NCI-H1694 treated with DMSO at 0.1 percent for 48 hours (cell line): Measurements from ENCODE around the gene DHPS.

Experiments used
- DNase-seq: peaks from one replicate; lab custom pipeline; 2025; lab: John Stamatoyannopoulos, UW

DHPS gene

DNA sequence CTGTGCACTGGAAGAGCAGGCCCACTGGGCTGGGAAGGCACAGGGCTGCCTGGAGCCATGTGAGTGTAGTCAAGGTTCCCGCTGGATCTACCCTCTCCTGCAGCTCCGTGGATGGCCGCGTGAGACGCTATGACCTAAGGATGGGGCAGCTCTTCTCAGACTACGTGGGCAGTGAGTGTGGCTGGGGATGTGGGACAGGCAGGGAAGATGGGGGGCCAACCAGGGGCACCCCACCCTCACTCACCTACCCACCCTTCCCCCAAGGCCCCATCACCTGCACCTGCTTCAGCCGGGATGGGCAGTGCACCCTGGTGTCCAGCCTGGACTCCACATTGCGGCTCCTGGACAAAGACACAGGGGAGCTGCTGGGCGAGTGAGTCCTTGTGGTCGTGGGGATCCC is 8.9 kb downstream of the DHPS start:
- DNase-seq = peak; percentile 5

DNA sequence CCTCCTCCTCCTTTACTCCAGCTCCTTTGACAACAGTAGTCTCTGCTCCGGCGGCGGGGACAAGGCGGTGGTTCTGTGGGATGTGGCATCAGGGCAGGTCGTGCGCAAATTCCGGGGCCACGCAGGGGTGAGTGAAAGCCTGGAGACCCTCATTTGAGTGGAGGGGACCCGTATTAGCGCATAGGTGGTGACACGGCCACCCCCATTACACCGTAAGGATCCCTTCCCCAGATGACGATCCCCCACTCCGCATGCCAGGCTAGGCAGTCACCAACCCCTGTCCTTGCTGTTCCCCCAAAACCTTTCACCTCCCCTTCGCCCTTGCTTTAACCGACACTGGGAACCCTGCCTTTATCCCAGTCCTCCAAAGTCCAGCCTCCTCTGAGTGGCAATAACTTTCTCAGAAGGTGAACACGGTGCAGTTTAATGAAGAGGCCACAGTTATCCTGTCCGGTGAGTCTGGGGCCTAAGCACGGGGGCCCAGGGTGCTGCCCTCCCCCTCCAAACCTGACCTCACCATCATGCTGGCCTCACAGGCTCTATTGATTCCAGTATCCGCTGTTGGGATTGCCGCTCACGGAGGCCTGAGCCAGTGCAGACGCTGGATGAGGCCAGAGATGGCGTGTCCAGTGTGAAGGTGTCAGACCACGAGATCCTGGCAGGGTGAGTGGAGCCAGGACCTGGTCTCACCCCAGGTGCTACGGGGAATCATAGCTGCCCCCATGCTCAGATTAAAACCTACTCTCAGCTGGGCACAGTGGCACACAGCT is 11.3 kb downstream of the DHPS start:
- DNase-seq = no peak

DNA sequence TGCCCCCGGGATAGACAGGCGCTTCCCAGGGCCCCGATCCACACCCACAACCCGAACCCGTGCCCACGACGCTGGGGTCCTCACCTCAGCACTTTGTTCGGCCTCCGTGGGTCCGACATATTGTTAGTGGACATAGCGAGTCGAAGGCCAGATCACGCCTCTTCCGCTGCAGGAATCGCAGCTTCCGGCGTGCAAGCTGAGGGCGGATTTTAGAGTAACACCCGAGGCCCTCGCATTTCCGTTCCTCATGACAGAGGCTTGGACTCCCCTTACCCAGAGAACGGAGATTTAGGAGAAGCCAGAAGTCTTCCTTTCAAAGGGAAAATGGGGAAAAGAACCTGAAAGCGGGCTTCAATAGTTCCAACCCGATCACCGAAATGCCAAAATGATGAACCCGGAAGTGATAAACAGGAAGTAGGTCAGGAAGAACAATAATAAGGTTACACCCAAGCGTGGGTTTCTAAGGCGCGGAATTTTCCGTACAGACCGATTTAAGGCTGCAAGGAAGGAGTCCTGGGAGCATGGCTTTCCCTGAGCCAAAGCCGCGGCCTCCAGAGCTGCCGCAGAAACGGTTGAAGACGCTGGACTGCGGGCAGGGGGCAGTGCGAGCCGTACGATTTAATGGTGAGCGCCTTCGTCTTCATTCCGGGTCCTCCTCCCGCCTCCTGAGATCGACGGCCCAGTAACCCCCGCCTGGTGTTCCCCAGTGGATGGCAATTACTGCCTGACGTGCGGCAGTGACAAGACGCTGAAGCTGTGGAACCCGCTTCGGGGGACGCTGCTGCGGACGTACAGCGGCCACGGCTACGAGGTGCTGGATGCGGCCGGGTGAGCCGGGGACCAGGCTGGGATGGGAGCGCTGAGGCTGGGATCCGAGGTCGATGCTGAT is 12.2 kb downstream of the DHPS start:
- peak; percentile 62 for DNase-seq

DNA sequence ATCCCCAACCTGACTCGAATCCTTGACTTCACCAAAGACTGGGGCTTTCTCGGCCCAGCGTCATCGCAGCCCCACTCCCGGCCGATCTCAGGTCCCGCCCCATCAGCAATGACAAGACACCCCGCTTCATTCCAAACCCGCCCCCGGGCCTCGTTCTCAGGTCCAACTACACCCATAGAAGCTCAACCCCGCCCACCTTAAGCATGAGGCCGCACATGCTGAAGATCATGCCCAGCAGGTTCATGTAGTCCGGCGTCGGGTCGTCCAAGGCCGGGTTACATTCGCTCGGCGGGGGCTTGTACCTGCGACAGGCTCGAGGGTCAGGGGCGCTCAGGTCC is 12.8 kb downstream of the DHPS start:
- DNase-seq = no peak

DNA sequence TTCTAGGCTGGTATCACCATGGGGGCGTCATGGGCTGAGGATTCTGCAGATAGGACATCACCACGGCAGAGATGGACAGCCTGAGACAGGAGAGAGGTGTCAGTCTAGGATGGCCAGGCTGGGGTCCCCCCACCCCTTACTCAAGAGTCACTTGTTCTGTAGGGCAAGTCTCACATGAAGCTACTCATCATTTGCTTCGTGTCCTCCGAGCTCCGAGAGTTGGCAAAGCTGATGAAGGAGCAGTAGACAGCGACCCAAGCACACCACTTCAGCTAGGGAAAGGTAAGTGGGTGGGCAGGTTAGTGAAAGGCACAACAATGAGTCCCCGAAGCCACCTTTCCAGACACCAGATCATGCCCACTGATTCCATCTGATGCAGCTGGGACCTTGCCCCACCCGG is 13.3 kb downstream of the DHPS start:
- DNase-seq = no peak

DNA sequence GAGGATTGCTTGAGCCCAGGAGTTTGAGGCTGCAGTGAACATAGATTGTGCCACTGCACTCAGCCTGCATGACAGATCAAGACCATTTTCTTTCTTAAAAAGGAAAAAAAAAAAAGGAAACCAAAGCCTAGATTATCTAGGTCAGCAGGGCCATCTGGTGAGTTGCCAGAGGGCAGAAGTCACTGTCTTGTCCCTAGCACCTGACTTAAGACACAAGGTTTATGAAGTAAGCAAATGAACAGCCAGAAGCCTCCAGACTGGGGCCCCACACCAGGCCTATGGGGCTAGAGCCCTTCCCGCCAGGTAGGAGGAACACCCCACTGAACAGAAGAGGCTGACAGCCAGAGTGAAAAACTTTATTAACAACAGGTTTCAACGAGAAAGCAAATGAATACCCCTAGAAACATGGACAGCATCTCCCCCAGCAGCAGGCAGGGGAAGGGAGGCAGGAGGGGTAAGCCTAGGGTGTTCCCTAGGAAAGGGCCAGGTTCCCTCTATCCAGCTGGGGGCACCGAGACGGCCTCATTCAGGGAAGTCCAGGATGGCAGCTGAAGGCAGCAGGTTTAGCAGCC is 13.9 kb downstream of the DHPS start:
- DNase-seq = no peak

DNA sequence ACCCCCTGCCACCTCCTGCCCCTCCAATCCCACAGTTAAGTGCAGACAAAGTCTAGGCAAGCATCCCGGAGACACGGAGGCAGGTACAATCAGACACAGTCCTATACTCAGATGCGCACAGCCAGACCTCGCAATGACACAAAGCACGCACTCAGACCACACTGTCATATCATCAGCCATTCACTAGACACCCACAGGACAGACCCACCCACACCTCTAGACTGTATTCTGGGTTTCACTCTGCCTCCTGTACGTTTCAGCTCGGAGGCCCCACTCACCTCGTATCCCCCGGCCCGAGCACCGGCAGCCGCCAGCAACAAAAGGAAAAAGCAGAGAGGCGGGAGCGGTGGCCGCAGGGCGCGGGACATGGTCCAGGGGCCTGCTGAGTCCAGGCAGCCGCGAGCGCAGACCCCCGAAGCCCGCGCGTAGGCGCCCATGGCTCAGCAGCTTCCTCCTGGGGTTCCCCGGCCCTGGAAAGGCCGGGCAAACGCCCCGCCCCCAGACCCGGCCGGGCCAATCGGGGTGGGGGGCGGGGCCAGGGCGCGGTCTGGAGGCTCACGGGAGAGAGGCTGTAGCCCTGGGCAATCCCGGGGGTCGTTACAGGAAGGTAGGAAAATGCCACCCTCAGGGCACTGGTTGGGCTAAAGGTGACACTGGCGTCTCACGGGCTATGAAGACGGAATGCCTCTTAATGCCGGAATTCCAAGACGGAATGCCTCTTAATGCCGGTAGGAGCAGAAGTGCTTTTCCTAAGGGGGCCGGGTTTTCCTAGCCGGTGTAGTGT is 15.2 kb downstream of the DHPS start, which contains the start of the genes MAN2B1 and WDR83:
MAN2B1 (minus strand) TSS at position 478 of the 784 bp plus-strand sequence; CDS start at position 437, 41 bp downstream.
WDR83 (plus strand) TSS at position 543 of the 784 bp plus-strand sequence. CDS start 2,984 bp downstream, outside the sequence.
- DNase-seq = peak; percentile 21

DNA sequence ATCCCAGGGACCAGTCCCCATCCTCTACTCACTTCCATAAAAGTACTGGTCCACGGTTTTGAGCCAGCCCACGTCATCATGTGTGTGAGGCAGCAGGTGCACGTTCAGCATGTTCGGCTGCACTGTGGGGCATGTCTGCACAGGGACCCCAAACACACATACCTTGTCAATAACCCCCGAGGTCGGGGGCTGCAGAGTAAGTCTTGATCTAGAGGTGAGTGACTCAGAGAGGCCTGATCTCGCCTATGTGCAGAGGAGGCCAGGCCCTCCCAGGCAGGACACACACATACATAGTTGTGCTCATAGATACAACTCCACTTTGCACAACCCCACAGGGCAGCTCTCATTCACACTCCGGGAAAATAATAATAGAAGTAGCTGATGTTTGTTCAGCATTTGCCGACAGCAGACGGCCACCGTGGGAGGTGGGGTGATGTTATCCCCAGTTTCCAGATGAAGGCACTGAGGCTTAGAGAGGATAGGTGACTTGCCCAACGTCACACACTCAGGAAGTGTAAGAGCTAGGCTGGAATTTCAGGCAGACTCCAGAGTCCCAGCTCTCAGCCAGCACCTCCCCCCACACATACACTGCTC is 15.9 kb downstream of the DHPS start:
- DNase-seq = no peak

DNA sequence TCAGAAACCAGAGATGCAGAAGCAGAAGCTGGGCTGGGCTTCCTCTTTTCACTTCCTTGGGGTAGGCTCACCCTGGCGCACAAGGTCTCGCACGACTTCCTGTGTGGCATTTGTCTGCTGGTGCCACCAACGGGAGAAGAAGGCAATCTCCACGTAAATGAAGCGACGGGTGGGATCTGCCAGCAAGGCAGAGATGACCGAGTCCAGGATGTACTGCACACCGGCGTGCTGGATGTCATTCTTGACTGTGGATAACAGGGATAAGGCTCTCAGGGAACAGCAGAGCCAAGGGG is 16.5 kb downstream of the DHPS start:
- DNase-seq = no peak

DNA sequence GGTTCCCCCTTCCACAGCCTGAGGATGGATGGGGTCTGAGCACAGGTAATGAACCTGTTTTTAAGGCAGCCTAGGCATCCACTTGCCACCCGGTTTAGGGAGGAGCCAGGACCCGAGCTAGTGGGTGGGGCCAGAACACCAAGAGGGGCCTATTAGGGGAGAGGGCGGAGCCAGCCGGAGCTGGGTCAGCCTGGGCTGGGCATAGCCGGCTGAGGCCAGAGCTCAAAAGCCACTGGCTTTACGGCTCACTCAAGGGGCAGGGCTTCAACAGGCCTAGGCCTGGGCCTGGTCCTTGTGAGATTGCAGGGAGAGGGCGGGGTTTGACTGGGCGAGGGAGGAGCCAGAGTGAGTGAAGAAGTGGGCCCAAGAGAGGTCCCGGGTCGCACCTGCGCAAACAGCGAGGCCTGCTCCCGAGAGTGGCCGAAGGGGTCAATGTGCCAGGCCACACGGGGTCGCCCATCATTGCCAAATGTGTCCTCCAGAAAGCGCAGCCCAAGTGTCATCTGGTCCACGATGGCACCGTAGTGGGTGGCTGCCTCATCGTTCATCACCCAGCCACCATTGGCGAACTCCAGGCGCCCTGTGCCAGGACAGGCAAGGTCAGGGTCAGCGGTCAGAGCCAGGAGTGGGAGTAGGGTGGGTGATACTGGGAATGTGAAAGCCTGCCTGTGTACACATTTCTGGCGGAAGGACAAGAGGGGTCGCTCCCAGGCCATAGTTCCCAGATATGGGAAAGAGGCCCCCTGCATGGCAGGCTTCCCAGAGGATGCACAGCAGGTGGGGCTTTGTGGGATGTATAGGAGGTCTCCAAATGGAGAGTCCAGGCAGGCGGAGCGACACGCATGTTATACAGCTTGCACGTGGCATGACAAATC is 17.0 kb downstream of the DHPS start:
- DNase-seq = no peak

DNA sequence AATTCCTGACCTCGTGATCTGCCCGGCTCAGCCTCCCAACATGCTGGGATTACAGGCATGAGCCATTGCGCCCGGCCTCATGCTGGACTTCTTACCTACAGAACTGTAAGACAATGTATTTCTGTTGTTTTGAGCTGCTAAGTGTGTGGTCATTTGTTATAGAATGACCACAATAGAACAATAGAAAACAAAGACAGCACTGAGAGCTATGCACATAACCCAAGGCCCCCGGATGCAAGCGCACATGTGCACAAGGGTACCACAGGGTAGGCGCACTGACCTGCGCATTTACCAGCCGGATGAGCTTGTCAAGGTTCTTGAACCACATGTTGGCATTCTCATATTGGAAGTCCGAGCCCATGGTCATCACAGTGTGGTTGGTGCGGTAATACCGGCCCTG is 20.7 kb downstream of the DHPS start:
- no peak for DNase-seq

DNA sequence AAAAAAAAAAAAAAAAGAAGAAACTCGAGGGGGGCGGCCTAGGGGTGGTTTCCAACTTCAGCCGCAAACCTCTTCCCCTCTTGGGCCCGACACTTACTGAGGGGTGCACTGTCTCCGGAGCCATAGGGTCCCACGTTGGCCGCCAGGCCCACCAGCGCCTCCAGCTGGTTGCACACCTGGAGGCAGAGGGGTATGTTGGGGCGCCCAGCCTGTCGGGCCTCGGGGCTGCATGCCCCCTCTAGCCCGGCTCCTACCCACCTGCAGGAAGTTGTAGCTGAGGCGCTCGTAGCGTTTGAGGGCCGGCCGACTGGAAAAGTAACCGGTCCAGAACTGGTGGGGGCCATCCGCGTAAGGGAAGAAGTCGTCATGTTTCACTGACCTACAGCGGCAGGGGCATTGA is 23.7 kb downstream of the DHPS start:
- no peak for DNase-seq

DNA sequence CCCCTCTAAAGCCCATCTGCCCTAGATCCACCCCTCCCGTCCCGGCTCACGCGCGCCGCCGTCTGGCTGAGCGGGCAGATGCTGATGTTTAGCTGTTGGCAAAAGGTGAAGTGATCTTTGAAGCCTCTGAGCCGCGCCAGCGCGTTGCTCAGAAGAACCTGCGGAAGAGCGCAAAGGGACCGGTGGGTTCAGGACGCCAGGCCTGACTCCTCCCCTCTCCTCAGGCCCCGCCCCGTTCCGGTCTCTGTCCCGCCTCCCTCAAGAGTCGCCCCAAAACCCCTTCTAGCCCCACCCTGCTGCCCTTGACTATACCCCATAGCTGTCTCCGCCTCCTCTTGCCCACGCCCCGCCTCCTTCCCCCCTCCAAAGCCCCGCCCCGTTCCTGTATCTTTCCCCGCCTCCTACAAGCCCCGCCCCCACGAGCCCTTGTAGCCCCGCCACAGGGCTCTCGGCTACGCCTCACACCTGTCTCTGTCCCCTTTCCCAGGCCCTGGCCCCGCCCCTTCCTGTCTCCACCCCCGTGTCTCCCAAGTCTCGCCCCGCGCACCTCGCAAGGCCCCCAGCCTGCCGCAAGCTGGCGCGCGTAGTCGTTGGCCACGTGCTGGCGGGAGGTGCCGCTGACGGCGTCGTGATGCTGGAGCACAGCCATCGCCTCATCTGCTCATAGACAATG is 24.6 kb downstream of the DHPS start:
- DNase-seq = no peak

DNA sequence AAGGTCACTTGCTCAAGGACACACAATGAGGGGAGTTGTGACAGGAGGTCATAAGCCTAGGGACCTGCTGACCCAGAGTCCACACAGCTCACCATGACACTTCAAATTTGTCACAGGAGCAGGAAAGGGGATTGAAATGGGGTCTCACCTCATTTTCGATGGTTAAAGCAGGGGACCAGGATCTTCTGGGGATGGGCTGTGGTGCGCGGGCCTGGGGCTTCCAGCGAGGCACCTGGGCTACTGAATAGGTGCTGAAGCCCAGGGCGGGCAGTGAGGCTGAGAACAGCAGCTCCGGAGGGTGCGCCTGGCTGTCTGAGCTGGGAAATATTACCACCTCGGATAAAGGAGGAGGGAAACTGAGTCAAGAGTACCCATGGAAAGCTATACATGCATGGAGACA is 26.1 kb downstream of the DHPS start:
- DNase-seq = no peak

DNA sequence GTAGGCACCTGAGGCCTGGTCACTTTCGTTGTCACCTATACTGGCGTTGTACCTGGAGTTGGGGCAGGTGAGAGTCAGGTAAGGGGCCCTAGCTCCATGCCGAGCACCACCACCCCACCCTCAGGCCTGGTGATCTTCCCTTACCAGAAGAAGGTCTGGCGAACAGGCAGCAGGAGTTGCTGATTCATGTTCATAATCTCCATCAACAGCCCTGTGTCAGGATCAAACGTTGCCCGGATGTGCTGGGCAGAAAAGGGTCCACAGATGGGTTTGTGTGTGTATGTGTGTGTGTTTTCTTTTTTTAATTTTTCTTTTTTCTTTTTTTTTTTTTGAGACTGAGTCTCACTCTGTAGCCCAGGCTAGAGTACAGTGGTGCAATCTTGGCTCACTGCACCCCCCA is 29.5 kb downstream of the DHPS start:
- no peak for DNase-seq

DNA sequence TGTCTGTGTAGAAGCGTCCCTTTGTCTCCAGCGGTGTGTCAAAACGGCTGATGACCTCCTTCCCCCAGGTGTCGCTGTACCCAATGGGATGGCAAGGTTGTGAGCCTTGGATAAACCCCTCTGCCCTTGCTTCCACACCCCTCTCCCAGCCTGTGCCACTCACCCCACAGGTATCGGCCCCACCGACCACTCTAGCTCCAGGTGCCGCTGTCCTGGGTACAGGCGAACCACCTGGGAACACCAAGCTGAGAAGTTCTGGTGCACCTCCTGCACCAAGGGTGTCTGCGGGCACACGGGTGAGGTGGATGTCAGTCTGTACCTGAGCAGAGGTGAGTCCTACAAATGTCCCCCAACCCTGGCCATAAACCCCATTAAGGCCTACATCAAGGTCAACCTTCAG is 31.7 kb downstream of the DHPS start:
- no peak for DNase-seq

DNA sequence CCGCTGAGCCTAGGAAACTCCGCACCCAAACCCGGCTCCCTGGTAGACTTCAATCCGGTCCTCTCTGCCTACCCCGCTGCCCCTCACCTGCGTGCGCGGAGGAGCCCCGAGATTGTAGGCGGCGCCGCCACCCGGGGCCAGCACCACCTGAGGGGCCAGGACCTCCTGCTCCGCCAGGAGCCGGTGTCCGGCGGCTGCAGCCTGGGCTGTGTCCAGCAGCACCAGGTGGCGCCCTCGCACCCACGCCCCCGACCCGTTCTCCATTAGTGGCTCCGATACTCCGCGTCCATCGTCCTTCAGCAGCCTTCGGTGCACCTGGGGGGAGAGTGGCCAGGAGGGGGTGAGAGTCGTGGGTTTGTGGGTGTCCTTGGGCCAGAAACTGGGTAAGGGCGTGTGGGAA is 33.6 kb downstream of the DHPS start:
- no peak for DNase-seq

DNA sequence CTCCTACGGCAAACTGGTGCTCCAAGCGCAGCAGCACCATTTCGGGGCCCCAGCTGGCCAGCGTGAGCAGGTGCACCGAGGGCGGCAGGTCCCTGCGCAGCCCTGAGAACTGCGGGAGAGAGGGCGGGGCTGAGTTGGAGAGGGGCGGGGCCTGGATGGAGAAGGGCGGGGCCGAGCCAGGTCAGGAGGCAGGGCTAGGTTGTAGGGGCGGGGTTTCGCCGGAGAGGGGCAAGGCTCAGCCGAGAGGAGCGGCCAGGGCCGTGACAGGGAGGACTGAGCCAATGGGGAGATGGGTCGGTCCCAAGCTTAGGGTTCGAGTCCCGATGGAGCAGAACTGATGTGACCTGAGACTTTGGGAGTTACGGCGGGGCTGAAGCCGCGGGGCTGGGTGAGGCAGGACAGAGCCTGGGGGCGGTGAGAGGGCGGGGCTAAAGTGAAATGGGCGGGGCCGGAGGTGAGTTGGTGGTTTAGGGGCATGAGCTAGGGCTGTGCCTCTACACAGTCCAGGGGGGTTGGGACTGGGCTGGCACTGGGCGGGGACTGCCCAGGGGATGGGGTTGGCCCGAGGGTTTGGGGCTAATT is 34.1 kb downstream of the DHPS start:
- no peak for DNase-seq

DNA sequence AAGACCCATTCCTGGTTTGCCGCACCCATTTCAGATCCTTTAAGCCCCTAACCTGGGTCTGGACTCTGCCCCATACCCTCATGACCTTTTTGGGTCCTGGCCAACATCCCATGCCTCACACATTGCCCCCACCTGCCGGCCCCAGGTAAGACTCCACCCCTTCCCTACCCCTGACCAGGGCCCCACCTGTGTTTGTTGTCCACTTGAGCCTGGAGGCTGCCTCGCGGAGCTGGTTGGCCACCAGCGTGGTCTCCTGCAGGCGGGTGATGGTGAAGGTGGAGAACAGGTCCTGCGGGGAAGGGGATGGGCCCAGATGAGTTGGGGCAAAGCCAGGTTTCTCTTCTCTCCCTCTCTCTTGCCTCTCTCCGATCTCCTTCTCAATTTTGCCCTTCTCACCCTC is 34.6 kb downstream of the DHPS start:
- no peak for DNase-seq

DNA sequence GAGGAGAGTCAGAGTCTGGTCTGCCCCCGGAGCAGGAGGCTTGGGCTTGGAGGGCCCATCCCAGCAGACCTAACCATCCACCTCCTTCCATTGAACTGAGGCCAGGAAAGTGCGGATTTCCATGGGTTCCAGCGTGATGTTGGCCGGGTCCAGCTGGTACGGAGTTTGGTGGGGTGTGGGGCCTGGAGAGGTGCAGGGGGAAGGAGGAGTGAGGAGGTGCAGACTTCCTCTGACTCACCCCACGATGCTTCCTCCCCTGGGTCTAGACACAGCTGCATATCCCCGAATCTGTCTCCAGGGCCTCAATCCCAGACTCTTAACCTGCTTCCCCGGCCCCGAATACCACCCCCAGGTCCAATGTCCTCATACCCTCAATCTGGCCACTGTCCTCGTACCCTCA is 35.1 kb downstream of the DHPS start:
- no peak for DNase-seq
